PFSK-1 (cell line): ENCODE data around the gene SPTBN1.

Source experiments
- POLR2AphosphoS5 ChIP-seq: IDR thresholded peaks from 2 replicates; pipeline ENCODE4 v1.6.1; 2012; ENCODE audit warnings: low read depth, mild to moderate bottlenecking, control low read depth, low read length, moderate library complexity
- SIN3A ChIP-seq: IDR thresholded peaks from 2 replicates; pipeline ENCODE4 v1.6.1; 2012; ENCODE audit warnings: mild to moderate bottlenecking, low read length, moderate library complexity, borderline replicate concordance; ENCODE audit not compliant: insufficient read depth
- TAF1 ChIP-seq: IDR thresholded peaks from 2 replicates; pipeline ENCODE4 v1.6.1; 2012; ENCODE audit warnings: low read length, control low read depth, borderline replicate concordance; ENCODE audit not compliant: insufficient read depth

- TF ChIP-seq POLR2AphosphoS5: no peak
- TF ChIP-seq TAF1: no peak
- no peak for TF ChIP-seq SIN3A
Measured at GRCh38 chr2:54656863-54657262, 200.7 kb downstream of the SPTBN1 start.
